Measurements from ENCODE around the gene LRRC25. TPM values are rescaled to one million over a fixed set of nuclear protein-coding genes. Genes with fewer than 3 reads are reported as not detected.

The LRRC25 gene
- total and polyA plus RNA-seq, 2 of the 4 experiments (the other 2 are of a cell fraction), result 0.03 TPM; not detected in 1

GRCh38 chr19:18444513-18444912 is 47.1 kb upstream of the LRRC25 start:
- Histone ChIP-seq H3K79me1 (ENCODE audit: low read depth in 1 of 2, low read length in 2 of 2) (peaks cover 15 to 46% of the 10 kb centered on the region in 2 experiments), H2BK5ac (ENCODE audit: low read depth, low read length, poor library complexity, severe bottlenecking) (no peak overlapping the region), H3K56ac (ENCODE audit: extremely low read depth, insufficient read depth, low read length) (no peak overlapping the region), H4K20me1 (ENCODE audit: insufficient read depth, low read length) (peaks cover 55% of the 10 kb centered on the region), H3K23ac (ENCODE audit: low read depth, low read length) (no peak overlapping the region), H2AFZ (replicated peaks; ENCODE audit: low read length, poor library complexity) (no peak overlapping the region), H2BK20ac (ENCODE audit: low read depth, low read length) (no peak overlapping the region), H2BK120ac (ENCODE audit: low read depth, low read length) (no peak overlapping the region), H3K4ac (ENCODE audit: low read depth, low read length) (no peak overlapping the region), H3K4me1 (ENCODE audit: control insufficient read depth, insufficient read depth, low read length) (peaks cover 4% of the 10 kb centered on the region; the same call in 1 of the 2 replicates), H3K27ac (ENCODE audit: insufficient read depth, low read length) (no peak overlapping the region), H3K36me3 (ENCODE audit: control insufficient read depth, insufficient read depth, low read length) (peaks cover 58% of the 10 kb centered on the region), H2AK5ac (ENCODE audit: low read depth, low read length) (no peak overlapping the region), H3K14ac (replicated peaks; ENCODE audit: low read depth, low read length) (no peak overlapping the region), H3K4me3 (ENCODE audit: insufficient read depth, low read depth, low read length) (no peak overlapping the region), H3K4me2 (ENCODE audit: low read depth, low read length) (no peak overlapping the region), H3K9me1 (ENCODE audit: insufficient read depth, low read length) (peaks cover 9% of the 10 kb centered on the region; the same call in 1 of the 2 replicates), H2BK15ac (ENCODE audit: low read depth, low read length) (no peak overlapping the region), H3K9ac (ENCODE audit: low read depth, low read length) (no peak overlapping the region), H3K27me3 (ENCODE audit: control insufficient read depth, insufficient read depth, low read length) (no peaks in the 10 kb centered on the region), H3K9me3 (ENCODE audit: control insufficient read depth, insufficient read depth, low read length) (no peaks in the 10 kb centered on the region), H2AK9ac (replicated peaks; ENCODE audit: low read depth, low read length, poor library complexity) (no peak overlapping the region), H3K18ac (ENCODE audit: low read depth, low read length) (no peak overlapping the region), H4K5ac (ENCODE audit: low read depth, low read length) (no peak overlapping the region), H4K91ac (ENCODE audit: insufficient read depth, low read depth, low read length) (no peak overlapping the region), H4K8ac (ENCODE audit: low read depth in 2 of 2, low read length in 2 of 2) (no peak overlapping the region)
- no peak for DNase-seq
- BruUV-seq (replicated peaks), result no TSS peak
- 68% methylated on average over 12 of the region's 19 CpGs; no CpG with 5 or more reads in 1 of the 2 experiments for WGBS, 2 experiments (ENCODE audit: extremely low coverage in 2 of 2, insufficient read length in 1 of 2)
- dilution Hi-C loops (cut with HindIII; ENCODE audit: low sequenced_read_pairs, unreplicated experiment) (no loop called here), in situ Hi-C loops (cut with MboI; ENCODE audit: low sequenced_read_pairs) (no loop called here), intact Hi-C loops (cut with micrococcal nuclease) (no loop called here)
- ChIA-PET CTCF (no interaction called here), POLR2A (ENCODE audit: unreplicated experiment) (no interaction called here)
- no peak for ATAC-seq (ENCODE audit: low read depth)
- TF ChIP-seq RCOR1 (IDR thresholded peaks at IDR 0.05; ENCODE audit: insufficient replicate concordance, low read length) (no peak), MAZ (IDR thresholded peaks at IDR 0.05; ENCODE audit: borderline replicate concordance, low read depth, low read length) (no peak)
